Loucy (cell line): Measurements from ENCODE around the gene EPHB3.

Experiments used
- H2AFZ ChIP-seq: fragments of 200-600 bp; sonication (generic); 2 replicates; pipeline ENCODE4 v1.6.0; 2016; ENCODE audit warnings: antibody characterized with exemption, mild to moderate bottlenecking, low read length, moderate library complexity
- H3F3A ChIP-seq: fragments of 200-600 bp; 2 replicates; pipeline ENCODE4 v1.6.0; 2016; ENCODE audit warnings: antibody characterized with exemption, low read depth, mild to moderate bottlenecking
- H3K27me3 ChIP-seq: fragments of 200-600 bp; sonication (generic); 2 replicates; pipeline ENCODE4 v1.6.1; 2014; ENCODE audit warnings: low read length, mild to moderate bottlenecking; ENCODE audit not compliant: insufficient read depth, poor library complexity, severe bottlenecking
- H3K36me3 ChIP-seq: fragments of 200-600 bp; sonication (generic); 2 replicates; pipeline ENCODE4 v1.6.1; 2016; ENCODE audit warnings: low read length; ENCODE audit not compliant: insufficient read depth
- H3K4me1 ChIP-seq: fragments of 200-600 bp; sonication (generic); 2 replicates; pipeline ENCODE4 v1.5.1; 2014; ENCODE audit warnings: low read length, mild to moderate bottlenecking; ENCODE audit not compliant: insufficient read depth, poor library complexity, severe bottlenecking
- H3K4me2 ChIP-seq: fragments of 200-600 bp; sonication (generic); 2 replicates; pipeline ENCODE4 v1.6.0; 2014; ENCODE audit warnings: antibody characterized with exemption, low read length, low read depth, mild to moderate bottlenecking; ENCODE audit not compliant: poor library complexity, severe bottlenecking
- H3K4me3 ChIP-seq: fragments of 200-600 bp; sonication (generic); 2 replicates; pipeline ENCODE4 v1.5.1; 2014; ENCODE audit warnings: low read length, mild to moderate bottlenecking, mixed read lengths; ENCODE audit not compliant: poor library complexity, severe bottlenecking
- H3K79me2 ChIP-seq: fragments of 200-600 bp; sonication (generic); 2 replicates; pipeline ENCODE4 v1.6.1; 2014; ENCODE audit warnings: low read length; ENCODE audit not compliant: insufficient read depth
- H3K9ac ChIP-seq: fragments of 200-600 bp; sonication (generic); 2 replicates; pipeline ENCODE4 v1.6.0; 2014; ENCODE audit warnings: mild to moderate bottlenecking, low read depth, low read length, moderate library complexity; ENCODE audit not compliant: poor library complexity, severe bottlenecking
- H3K9me2 ChIP-seq: fragments of 200-600 bp; sonication (generic); replicated peaks from 2 replicates; pipeline ENCODE4 v1.6.1; 2016; ENCODE audit warnings: low read depth, low read length, mixed read lengths
- H3K9me3 ChIP-seq: fragments of 200-600 bp; sonication (generic); 2 replicates; pipeline ENCODE4 v1.6.1; 2014; ENCODE audit warnings: mild to moderate bottlenecking, antibody characterized with exemption, low read length, low read depth; ENCODE audit not compliant: insufficient read depth
- H4K20me1 ChIP-seq: fragments of 200-600 bp; sonication (generic); 2 replicates; pipeline ENCODE4 v1.6.0; 2014; ENCODE audit warnings: antibody characterized with exemption, low read length, mild to moderate bottlenecking; ENCODE audit not compliant: insufficient read depth, poor library complexity, severe bottlenecking
- EZH2phosphoT487 ChIP-seq: fragments of 200-600 bp; IDR thresholded peaks from 2 replicates; pipeline ENCODE4 v1.6.1; 2018; ENCODE audit warnings: antibody characterized with exemption, mild to moderate bottlenecking, moderate library complexity, borderline replicate concordance
- TF ChIP-seq, protein P1 (sequence below): fragments of 200-600 bp; sonication (generic); conservative IDR thresholded peaks from 2 replicates; pipeline ENCODE4 v1.5.1; 2014; ENCODE audit warnings: mild to moderate bottlenecking, antibody characterized with exemption, low read length

The EPHB3 gene

DNA sequence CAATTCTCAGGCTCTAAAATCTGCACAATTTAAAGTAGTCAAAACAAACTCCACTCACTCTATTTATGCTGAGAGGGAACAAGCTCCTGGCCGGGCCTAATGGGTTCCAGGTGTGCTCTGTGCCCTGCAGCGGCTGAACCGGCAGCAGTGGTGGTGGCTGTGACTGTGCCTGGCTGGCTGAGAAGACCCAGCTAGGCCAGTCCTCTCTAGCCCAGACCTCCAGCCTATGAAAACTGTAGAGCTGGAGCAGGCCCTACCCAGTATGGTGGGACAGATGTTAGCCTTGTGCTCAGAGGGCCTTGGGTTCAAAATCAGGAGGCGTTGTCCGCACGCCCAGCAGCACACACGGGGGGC, 37.0 kb downstream of the EPHB3 start:
- H3K4me1 ChIP-seq: no peaks in the 10 kb centered on the region
- no peaks in the 10 kb centered on the region for H4K20me1 ChIP-seq
- H3K4me2 ChIP-seq: no peak overlapping the region
- H3F3A ChIP-seq: no peaks in the 10 kb centered on the region
- H3K79me2 ChIP-seq: no peaks in the 10 kb centered on the region
- H3K9me2 ChIP-seq: no peaks in the 10 kb centered on the region
- TF ChIP-seq, protein P1, sequence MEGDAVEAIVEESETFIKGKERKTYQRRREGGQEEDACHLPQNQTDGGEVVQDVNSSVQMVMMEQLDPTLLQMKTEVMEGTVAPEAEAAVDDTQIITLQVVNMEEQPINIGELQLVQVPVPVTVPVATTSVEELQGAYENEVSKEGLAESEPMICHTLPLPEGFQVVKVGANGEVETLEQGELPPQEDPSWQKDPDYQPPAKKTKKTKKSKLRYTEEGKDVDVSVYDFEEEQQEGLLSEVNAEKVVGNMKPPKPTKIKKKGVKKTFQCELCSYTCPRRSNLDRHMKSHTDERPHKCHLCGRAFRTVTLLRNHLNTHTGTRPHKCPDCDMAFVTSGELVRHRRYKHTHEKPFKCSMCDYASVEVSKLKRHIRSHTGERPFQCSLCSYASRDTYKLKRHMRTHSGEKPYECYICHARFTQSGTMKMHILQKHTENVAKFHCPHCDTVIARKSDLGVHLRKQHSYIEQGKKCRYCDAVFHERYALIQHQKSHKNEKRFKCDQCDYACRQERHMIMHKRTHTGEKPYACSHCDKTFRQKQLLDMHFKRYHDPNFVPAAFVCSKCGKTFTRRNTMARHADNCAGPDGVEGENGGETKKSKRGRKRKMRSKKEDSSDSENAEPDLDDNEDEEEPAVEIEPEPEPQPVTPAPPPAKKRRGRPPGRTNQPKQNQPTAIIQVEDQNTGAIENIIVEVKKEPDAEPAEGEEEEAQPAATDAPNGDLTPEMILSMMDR: no peak
- no peak for TF ChIP-seq EZH2phosphoT487
- no peaks in the 10 kb centered on the region for H3K9me3 ChIP-seq
- no peak overlapping the region for H2AFZ ChIP-seq
- no peak overlapping the region for H3K4me3 ChIP-seq
- H3K9ac ChIP-seq: no peak overlapping the region
- no peaks in the 10 kb centered on the region for H3K36me3 ChIP-seq
- H3K27me3 ChIP-seq: no peaks in the 10 kb centered on the region

DNA sequence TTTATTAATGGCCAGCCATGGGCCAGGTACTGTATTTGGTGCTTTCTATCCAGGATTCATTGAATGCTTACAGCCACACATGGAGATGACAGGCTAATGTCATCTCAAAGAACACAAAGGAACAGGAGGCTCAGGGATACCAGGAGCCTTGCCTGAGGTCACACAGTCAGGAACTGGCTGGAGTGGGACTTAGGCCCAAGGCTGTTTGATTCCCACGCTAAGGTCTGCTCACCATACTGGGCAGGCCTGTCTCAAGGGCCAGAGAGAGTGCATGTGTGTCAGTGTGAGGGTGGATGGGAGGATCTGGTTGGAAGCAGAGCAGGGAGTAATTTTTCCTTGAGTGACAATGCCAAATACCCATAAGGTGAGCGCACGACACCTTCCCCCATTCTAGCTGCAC, 37.6 kb downstream of the EPHB3 start:
- Histone ChIP-seq H3K36me3 (no peaks in the 10 kb centered on the region), H3K9me3 (no peaks in the 10 kb centered on the region), H4K20me1 (no peaks in the 10 kb centered on the region), H3K9ac (no peak overlapping the region), H3F3A (no peaks in the 10 kb centered on the region), H2AFZ (no peak overlapping the region), H3K79me2 (no peaks in the 10 kb centered on the region), H3K27me3 (peaks cover 4% of the 10 kb centered on the region), H3K4me1 (no peaks in the 10 kb centered on the region), H3K9me2 (no peaks in the 10 kb centered on the region), H3K4me3 (no peak overlapping the region), H3K4me2 (no peak overlapping the region)
- TF ChIP-seq, protein P1: no peak
- TF ChIP-seq EZH2phosphoT487: no peak

DNA sequence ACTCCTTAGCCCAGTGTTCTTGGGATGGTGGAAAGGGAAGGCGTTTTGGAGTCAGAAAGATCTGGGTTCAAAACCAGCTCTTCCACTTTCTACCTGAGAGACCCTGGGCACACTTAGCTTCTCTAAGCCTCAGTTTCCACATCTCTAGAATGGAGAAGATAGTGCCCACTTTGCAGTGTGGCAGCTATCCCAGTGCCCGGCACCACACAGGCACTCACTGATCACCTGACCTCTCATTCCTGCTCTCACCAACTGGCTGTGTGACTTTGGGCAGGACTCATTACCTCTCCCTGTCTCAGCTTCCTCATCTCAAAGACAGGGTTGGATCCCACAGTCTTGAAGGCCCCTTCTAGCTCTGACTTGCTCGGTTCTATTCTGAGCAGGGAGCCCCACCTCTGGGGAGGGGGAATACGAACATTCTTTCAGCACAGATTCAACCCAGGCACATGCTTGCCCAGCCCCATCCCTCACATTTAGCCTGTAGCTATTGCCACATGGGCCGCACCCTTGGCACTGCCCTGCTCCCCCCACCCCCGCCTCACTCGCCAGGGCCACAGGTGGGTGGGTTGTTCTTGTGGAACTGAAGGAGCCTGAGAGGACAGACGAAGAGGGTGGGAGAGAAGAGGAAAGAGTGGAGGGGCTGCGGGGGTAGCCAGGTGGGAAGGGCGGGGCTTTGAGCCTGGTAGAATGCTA, 39.2 kb downstream of the EPHB3 start:
- H2AFZ ChIP-seq: no peak overlapping the region
- no peaks in the 10 kb centered on the region for H3K4me1 ChIP-seq
- no peaks in the 10 kb centered on the region for H3K36me3 ChIP-seq
- no peaks in the 10 kb centered on the region for H3F3A ChIP-seq
- no peaks in the 10 kb centered on the region for H3K9me3 ChIP-seq
- H3K9ac ChIP-seq: no peak overlapping the region
- H3K4me2 ChIP-seq: no peak overlapping the region
- no peak for TF ChIP-seq EZH2phosphoT487
- TF ChIP-seq, protein P1: no peak
- no peak overlapping the region for H3K4me3 ChIP-seq
- peaks cover 9% of the 10 kb centered on the region for H3K27me3 ChIP-seq
- H3K9me2 ChIP-seq: no peaks in the 10 kb centered on the region
- no peaks in the 10 kb centered on the region for H4K20me1 ChIP-seq
- no peaks in the 10 kb centered on the region for H3K79me2 ChIP-seq
